Measurements from ENCODE around the gene GNB1. TPM values are rescaled to one million over a fixed set of nuclear protein-coding genes. Genes with fewer than 3 reads are reported as not detected.

The GNB1 gene
- polyA plus RNA-seq, 1 of the 3 experiments (the other 2 are of a cell fraction), result 355 TPM

DNA sequence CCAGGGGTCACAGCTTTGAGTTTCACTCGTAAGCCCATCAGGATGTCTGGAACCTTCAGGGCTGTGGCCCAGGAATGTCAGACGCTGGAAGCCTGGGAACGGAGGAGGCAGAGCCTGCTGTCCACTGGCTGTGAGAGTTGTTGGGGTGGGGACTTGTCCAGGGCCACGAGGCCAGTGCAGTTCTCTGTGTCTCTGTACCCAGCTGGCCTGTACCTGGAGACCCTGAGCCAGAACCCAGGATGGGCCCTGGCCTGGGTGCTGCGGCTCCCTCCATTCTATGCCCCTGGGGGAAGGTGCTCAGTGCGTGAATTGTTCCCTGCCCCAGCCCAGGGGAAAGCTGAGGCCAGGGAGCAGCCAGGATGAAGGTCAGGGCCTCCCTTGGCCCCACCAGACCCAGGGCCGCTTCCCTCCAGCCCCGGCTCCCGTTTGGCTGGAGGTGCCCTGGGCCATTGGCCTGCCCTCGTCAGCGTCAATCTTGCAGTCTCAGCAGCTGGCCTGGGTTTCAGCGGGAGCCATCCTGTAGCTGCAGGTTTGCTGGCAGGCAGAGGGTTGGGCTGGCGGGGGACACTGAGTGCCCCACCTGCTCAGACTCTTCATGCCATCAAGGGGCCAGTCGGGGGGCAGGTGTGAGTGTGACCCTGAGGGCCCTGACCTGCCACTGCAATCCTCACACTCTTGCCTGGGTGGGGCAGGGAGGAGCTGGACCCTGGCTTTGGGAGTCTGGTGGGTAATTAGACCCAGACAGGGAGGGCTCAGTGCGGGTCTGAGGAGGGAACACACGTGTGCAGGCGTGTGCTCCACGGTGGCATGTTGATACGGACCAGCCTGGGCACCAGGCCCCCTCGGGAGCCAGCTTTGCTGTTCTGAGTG lies 23.4 kb upstream of the GNB1 start:
- no peak for DNase-seq
- no peak overlapping the region for H3K4me2 ChIP-seq
- no peaks in the 10 kb centered on the region for H4K20me1 ChIP-seq (ENCODE audit: insufficient read depth)
- no peak for TF ChIP-seq SIN3A (IDR thresholded peaks at IDR 0.05; ENCODE audit: borderline replicate concordance, low read depth, low read length)
- TF ChIP-seq, protein P1, sequence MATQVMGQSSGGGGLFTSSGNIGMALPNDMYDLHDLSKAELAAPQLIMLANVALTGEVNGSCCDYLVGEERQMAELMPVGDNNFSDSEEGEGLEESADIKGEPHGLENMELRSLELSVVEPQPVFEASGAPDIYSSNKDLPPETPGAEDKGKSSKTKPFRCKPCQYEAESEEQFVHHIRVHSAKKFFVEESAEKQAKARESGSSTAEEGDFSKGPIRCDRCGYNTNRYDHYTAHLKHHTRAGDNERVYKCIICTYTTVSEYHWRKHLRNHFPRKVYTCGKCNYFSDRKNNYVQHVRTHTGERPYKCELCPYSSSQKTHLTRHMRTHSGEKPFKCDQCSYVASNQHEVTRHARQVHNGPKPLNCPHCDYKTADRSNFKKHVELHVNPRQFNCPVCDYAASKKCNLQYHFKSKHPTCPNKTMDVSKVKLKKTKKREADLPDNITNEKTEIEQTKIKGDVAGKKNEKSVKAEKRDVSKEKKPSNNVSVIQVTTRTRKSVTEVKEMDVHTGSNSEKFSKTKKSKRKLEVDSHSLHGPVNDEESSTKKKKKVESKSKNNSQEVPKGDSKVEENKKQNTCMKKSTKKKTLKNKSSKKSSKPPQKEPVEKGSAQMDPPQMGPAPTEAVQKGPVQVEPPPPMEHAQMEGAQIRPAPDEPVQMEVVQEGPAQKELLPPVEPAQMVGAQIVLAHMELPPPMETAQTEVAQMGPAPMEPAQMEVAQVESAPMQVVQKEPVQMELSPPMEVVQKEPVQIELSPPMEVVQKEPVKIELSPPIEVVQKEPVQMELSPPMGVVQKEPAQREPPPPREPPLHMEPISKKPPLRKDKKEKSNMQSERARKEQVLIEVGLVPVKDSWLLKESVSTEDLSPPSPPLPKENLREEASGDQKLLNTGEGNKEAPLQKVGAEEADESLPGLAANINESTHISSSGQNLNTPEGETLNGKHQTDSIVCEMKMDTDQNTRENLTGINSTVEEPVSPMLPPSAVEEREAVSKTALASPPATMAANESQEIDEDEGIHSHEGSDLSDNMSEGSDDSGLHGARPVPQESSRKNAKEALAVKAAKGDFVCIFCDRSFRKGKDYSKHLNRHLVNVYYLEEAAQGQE (IDR thresholded peaks at IDR 0.05; ENCODE audit: low read depth, low read length), result no peak
- no peak overlapping the region for H3K27ac ChIP-seq (ENCODE audit: low read depth in 2 of 2, low read length in 1 of 2)
- no peaks in the 10 kb centered on the region; the same call in 1 of the 2 replicates for H3K79me2 ChIP-seq (ENCODE audit: insufficient read depth)
- H3K9me3 ChIP-seq, result no peaks in the 10 kb centered on the region
- H3K9me2 ChIP-seq, result no peaks in the 10 kb centered on the region
- H3K4me1 ChIP-seq (ENCODE audit: control insufficient read depth in 1 of 2, insufficient read depth in 2 of 2, low read depth in 1 of 2, low read length in 1 of 2), result peaks cover 0 to 16% of the 10 kb centered on the region in 2 experiments; a peak in 1 of 4 replicates
- WGBS (ENCODE audit: low lambda C conversion rate), result 88% methylated on average over 4 of the region's 20 CpGs
- CTCF ChIA-PET, result interaction anchor here (0.9 to 3.6 kb wide), 3 partner anchors 8 to 130 kb away, joined by 3 to 13 read pairs (median 4); no protein-coding TSS in a partner anchor
- no peaks in the 10 kb centered on the region for H3K36me3 ChIP-seq (replicated peaks in 1 of 2; ENCODE audit: control insufficient read depth in 1 of 2, insufficient read depth in 2 of 2, low read length in 1 of 2)
- H3K27me3 ChIP-seq (ENCODE audit: insufficient read depth), result no peaks in the 10 kb centered on the region
- H3K9ac ChIP-seq, result no peak overlapping the region
- POLR2A ChIA-PET, result interaction anchor here (0.6 kb wide), 1 partner anchor 8 kb away, joined by 3 read pairs; no protein-coding TSS in a partner anchor
- H3F3A ChIP-seq (replicated peaks; ENCODE audit: insufficient read depth), result peaks cover 4% of the 10 kb centered on the region
- H3K4me3 ChIP-seq (ENCODE audit: low read depth in 2 of 2, low read length in 1 of 2), result no peak overlapping the region
- no peak overlapping the region for H2AFZ ChIP-seq (ENCODE audit: low read depth)

- Histone ChIP-seq H3K4me2 (no peak overlapping the region), H2AFZ (ENCODE audit: low read depth) (no peak overlapping the region), H3K79me2 (ENCODE audit: insufficient read depth) (peaks cover 6% of the 10 kb centered on the region), H3K9ac (no peak overlapping the region), H3F3A (replicated peaks; ENCODE audit: insufficient read depth) (peaks cover 4% of the 10 kb centered on the region), H3K4me3 (ENCODE audit: low read depth in 2 of 2, low read length in 1 of 2) (no peak overlapping the region), H3K27ac (ENCODE audit: low read depth in 2 of 2, low read length in 1 of 2) (no peak overlapping the region), H3K4me1 (ENCODE audit: control insufficient read depth in 1 of 2, insufficient read depth in 2 of 2, low read depth in 1 of 2, low read length in 1 of 2) (peaks cover 0 to 22% of the 10 kb centered on the region in 2 experiments; a peak in 2 of 4 replicates), H3K27me3 (ENCODE audit: insufficient read depth) (no peaks in the 10 kb centered on the region), H3K9me3 (no peaks in the 10 kb centered on the region), H3K36me3 (replicated peaks in 1 of 2; ENCODE audit: control insufficient read depth in 1 of 2, insufficient read depth in 2 of 2, low read length in 1 of 2) (no peaks in the 10 kb centered on the region), H3K9me2 (no peaks in the 10 kb centered on the region), H4K20me1 (ENCODE audit: insufficient read depth) (no peaks in the 10 kb centered on the region)
- POLR2A ChIA-PET, result no interaction called here
- DNase-seq, result no peak
- CTCF ChIA-PET, result interaction anchor here (1.0 to 2.1 kb wide), 4 partner anchors 32 to 135 kb away, joined by 3 to 12 read pairs (median 5); no protein-coding TSS in a partner anchor
- WGBS (ENCODE audit: low lambda C conversion rate), result 86% methylated on average over 11 of the region's 13 CpGs
- TF ChIP-seq, protein P2, sequence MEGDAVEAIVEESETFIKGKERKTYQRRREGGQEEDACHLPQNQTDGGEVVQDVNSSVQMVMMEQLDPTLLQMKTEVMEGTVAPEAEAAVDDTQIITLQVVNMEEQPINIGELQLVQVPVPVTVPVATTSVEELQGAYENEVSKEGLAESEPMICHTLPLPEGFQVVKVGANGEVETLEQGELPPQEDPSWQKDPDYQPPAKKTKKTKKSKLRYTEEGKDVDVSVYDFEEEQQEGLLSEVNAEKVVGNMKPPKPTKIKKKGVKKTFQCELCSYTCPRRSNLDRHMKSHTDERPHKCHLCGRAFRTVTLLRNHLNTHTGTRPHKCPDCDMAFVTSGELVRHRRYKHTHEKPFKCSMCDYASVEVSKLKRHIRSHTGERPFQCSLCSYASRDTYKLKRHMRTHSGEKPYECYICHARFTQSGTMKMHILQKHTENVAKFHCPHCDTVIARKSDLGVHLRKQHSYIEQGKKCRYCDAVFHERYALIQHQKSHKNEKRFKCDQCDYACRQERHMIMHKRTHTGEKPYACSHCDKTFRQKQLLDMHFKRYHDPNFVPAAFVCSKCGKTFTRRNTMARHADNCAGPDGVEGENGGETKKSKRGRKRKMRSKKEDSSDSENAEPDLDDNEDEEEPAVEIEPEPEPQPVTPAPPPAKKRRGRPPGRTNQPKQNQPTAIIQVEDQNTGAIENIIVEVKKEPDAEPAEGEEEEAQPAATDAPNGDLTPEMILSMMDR (IDR thresholded peaks at IDR 0.05), result no peak
- no peak for TF ChIP-seq SIN3A (IDR thresholded peaks at IDR 0.05; ENCODE audit: borderline replicate concordance, low read depth, low read length)
- TF ChIP-seq POLR2AphosphoS5 (IDR thresholded peaks at IDR 0.05; ENCODE audit: low read depth, low read length), result no peak
- TF ChIP-seq, protein P3, sequence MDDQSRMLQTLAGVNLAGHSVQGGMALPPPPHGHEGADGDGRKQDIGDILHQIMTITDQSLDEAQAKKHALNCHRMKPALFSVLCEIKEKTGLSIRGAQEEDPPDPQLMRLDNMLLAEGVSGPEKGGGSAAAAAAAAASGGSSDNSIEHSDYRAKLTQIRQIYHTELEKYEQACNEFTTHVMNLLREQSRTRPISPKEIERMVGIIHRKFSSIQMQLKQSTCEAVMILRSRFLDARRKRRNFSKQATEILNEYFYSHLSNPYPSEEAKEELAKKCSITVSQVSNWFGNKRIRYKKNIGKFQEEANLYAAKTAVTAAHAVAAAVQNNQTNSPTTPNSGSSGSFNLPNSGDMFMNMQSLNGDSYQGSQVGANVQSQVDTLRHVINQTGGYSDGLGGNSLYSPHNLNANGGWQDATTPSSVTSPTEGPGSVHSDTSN (IDR thresholded peaks at IDR 0.05), result no peak
- TF ChIP-seq GABPA (IDR thresholded peaks at IDR 0.05; ENCODE audit: low read depth), result no peak
- no peak for TF ChIP-seq CHD2 (IDR thresholded peaks at IDR 0.05; ENCODE audit: low read length, partially characterized antibody)
- no peak for TF ChIP-seq NRF1 (IDR thresholded peaks at IDR 0.05; ENCODE audit: low read depth, low read length)
- TF ChIP-seq USF2 (IDR thresholded peaks at IDR 0.05; ENCODE audit: borderline replicate concordance, low read depth, low read length), result no peak
- no peak for TF ChIP-seq JUND (IDR thresholded peaks at IDR 0.05)
- TF ChIP-seq IRF3 (IDR thresholded peaks at IDR 0.05; ENCODE audit: low read depth, low read length), result no peak
- TF ChIP-seq ELF1 (IDR thresholded peaks at IDR 0.05), result no peak
Measured at GRCh38 chr1:1911350-1912041, 20.6 kb upstream of the GNB1 start.
